Lower lobe of right lung (tissue), 2 donors: Measurements from ENCODE around the gene DNMT3B. TPM values are rescaled to one million over a fixed set of nuclear protein-coding genes. Genes with fewer than 3 reads are reported as not detected.
A peak's percentile ranks its signal among the peaks of the same experiment; 100 is the strongest.

Experiments used
- ATAC-seq, 2 donors: fragments of 200-7000 bp; cut with Tn5 transposase; one replicate each; pipeline ENCODE4 v1.9.1; 2020 to 2022; ENCODE audit warnings: mild to moderate bottlenecking in 2 of 2, moderate library complexity in 2 of 2
- DNase-seq: peaks from one replicate; pipeline ENCODE4 v3.0.0-alpha.2; 2020
- H3K27ac ChIP-seq: fragments of 200-600 bp; one replicate; pipeline ENCODE4 v1.8.0; 2022
- H3K27me3 ChIP-seq: fragments of 200-600 bp; one replicate; pipeline ENCODE4 v1.8.0; 2022; ENCODE audit warnings: low read depth
- H3K36me3 ChIP-seq: fragments of 200-600 bp; one replicate; pipeline ENCODE4 v1.8.0; 2022; ENCODE audit warnings: mild to moderate bottlenecking
- H3K4me1 ChIP-seq: fragments of 200-600 bp; one replicate; pipeline ENCODE4 v1.8.0; 2022
- H3K4me3 ChIP-seq: fragments of 200-600 bp; one replicate; pipeline ENCODE4 v1.8.0; 2022; ENCODE audit warnings: mild to moderate bottlenecking
- H3K9me3 ChIP-seq: fragments of 200-600 bp; one replicate; pipeline ENCODE4 v1.8.0; 2022
- intact Hi-C: fragments of 100-400 bp; cut with DNase I; formaldehyde crosslinking; loops from one replicate; pipeline ENCODE4 v1.11.0; 2022
- total RNA-seq: library from RNA; stranded (reverse); fragmentation: NEBNext Ultra II Directional; extraction: Animal tissue kit (Norgen Biotek cat#: 25700); gene quantifications from one replicate; pipeline ENCODE4 v1.2.1, GENCODE V29; 2021
- TF ChIP-seq, protein P1 (sequence below): fragments of 200-600 bp; IDR thresholded peaks from one replicate; pipeline ENCODE4 v1.8.0; 2022; ENCODE audit warnings: antibody characterized with exemption, mild to moderate bottlenecking
- donor health status: DM: no; HTN: yes; CAD: no; lungs with severe emphysema.

DNMT3B gene
- total RNA-seq, 1 donor from 2014 or later, result 1.1 TPM

DNA sequence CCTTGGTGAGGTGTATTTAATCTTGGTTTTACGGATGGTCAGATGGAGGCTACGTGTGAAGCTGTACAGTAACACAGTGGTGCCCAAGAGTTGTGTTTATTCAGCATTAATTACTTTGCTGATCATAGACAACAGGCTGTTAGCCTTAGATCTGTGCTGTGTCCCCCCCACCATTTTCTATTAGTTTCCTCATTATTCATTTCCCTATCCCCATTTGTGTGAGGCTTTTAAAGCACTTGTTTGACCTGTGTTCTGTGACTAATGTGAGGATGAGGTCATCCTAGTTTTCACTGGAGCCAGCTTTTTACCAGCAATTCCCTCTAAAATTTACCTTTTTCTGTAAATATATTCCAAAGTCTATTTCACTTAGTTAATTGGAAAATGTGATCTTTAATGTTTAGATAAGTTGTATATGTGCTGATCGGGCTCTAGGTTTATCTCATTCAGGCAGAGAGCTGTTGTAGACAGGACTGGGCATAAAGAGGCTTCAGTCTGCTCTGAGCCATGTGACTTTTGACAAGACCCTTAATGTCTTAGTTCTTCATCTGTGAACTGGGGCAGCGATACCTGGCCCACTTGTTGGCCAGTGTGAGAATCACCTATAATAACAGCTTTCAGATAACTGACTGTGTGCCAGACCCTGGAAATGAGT is 66.0 kb downstream of the DNMT3B start:
- no peaks in the 10 kb centered on the region for H3K9me3 ChIP-seq
- H3K27ac ChIP-seq, result no peak overlapping the region
- intact Hi-C loops, result no loop called here
- ATAC-seq (no peak), DNase-seq (no peak)
- no peak overlapping the region for H3K4me3 ChIP-seq
- TF ChIP-seq, protein P1, sequence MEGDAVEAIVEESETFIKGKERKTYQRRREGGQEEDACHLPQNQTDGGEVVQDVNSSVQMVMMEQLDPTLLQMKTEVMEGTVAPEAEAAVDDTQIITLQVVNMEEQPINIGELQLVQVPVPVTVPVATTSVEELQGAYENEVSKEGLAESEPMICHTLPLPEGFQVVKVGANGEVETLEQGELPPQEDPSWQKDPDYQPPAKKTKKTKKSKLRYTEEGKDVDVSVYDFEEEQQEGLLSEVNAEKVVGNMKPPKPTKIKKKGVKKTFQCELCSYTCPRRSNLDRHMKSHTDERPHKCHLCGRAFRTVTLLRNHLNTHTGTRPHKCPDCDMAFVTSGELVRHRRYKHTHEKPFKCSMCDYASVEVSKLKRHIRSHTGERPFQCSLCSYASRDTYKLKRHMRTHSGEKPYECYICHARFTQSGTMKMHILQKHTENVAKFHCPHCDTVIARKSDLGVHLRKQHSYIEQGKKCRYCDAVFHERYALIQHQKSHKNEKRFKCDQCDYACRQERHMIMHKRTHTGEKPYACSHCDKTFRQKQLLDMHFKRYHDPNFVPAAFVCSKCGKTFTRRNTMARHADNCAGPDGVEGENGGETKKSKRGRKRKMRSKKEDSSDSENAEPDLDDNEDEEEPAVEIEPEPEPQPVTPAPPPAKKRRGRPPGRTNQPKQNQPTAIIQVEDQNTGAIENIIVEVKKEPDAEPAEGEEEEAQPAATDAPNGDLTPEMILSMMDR, result no peak
- peaks cover 59% of the 10 kb centered on the region for H3K36me3 ChIP-seq
- peaks cover 49% of the 10 kb centered on the region for H3K4me1 ChIP-seq
- H3K27me3 ChIP-seq, result no peaks in the 10 kb centered on the region

DNA sequence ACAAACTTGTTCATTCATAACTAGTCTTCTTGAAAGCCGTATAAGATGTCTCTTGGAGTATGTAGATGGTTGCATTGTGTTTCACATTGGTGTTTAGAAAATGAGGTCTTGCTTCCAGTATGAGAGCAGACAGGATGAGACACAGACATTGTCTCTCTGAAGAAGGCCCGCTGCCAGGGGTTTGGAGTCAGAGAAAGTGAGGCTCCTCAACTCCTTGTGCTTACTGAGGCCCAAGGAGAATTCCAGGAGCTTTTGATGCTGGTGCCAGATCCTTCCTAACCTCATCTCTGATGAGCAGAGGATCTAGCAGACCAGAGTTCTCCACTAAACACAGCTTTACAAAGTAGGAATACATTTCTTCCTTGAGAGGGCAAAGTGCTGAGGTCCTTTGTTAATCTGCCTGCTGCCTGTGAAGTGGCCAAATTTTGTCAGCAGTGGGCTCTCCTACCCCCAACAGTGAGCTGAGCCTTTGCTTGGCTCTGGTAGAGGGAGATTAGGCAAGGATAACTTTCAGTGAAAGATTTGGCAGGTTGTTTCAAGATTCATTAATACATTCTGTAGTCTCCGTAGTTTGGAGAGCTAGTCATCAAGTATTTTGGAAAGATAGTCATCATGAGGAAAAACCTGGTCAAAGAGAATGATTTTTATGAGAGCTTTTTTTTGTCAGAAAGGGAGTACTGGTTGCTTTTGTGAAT is 67.3 kb downstream of the DNMT3B start:
- no peaks in the 10 kb centered on the region for H3K27me3 ChIP-seq
- intact Hi-C loops, result no loop called here
- H3K9me3 ChIP-seq, result no peaks in the 10 kb centered on the region
- no peak overlapping the region for H3K4me3 ChIP-seq
- no peak for ATAC-seq
- peaks cover 66% of the 10 kb centered on the region for H3K36me3 ChIP-seq
- TF ChIP-seq, protein P1, result no peak
- peaks cover 37% of the 10 kb centered on the region for H3K4me1 ChIP-seq
- no peak for DNase-seq
- H3K27ac ChIP-seq, result no peak overlapping the region

DNA sequence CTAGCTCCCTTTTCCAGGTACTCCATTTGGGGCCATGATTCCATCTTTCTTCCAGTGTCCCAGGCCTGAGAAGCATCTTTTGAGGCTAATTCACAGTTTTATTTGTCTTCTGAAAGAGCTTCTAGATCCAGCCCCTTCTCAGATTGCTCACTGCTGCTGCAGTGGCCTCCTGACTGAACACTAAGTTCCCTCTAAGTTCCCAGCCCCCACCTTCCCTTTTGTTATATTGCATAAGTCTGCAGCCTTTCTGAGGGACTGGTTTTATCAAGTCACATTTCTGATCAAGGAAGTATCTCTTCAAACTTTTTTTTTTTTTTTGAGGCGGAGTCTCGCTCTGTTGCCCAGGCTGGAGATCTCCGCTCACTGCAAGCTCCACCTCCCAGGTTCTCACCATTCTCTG is 68.3 kb downstream of the DNMT3B start:
- Histone ChIP-seq H3K4me3 (no peak overlapping the region), H3K4me1 (peaks cover 32% of the 10 kb centered on the region), H3K27ac (peak overlapping the region; percentile 59), H3K9me3 (no peaks in the 10 kb centered on the region), H3K36me3 (peaks cover 76% of the 10 kb centered on the region), H3K27me3 (no peaks in the 10 kb centered on the region)
- ATAC-seq (peak; percentile 86 to 93), DNase-seq (no peak)
- TF ChIP-seq, protein P1, result no peak
- intact Hi-C loops, result no loop called here

DNA sequence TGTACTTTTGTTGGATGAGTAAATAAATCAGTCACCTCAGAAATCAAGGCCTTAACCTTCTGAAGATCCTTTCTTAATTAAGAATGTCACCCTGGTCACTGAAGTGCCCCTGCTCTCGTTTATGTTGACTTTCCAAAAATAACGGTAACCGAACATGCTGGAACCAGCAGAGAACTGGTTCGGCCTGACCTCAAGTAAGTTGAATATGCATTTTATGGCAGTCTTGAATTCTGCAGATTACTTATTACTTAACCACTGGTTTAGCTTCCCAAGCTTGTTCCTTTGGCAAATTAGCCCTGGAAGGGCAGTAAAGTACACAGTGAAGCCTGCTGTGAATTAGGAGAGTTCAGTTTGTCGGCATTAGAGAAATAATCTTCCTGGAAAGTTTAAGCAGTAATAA is 69.8 kb downstream of the DNMT3B start:
- DNase-seq, result no peak
- peaks cover 32% of the 10 kb centered on the region for H3K4me1 ChIP-seq

GRCh38 chr20:32832664-32833063 is 70.5 kb downstream of the DNMT3B start:
- H3K9me3 ChIP-seq, result no peaks in the 10 kb centered on the region
- peaks cover 32% of the 10 kb centered on the region for H3K4me1 ChIP-seq
- peaks cover 76% of the 10 kb centered on the region for H3K36me3 ChIP-seq
- TF ChIP-seq, protein P1, result no peak
- DNase-seq, result no peak
- H3K4me3 ChIP-seq, result no peak overlapping the region
- no peak for ATAC-seq
- H3K27me3 ChIP-seq, result no peaks in the 10 kb centered on the region
- intact Hi-C loops, result no loop called here
- H3K27ac ChIP-seq, result no peak overlapping the region

More for the DNA sequence above, 69.8 kb downstream of the DNMT3B start:
- TF ChIP-seq, protein P1, result no peak
- no peaks in the 10 kb centered on the region for H3K9me3 ChIP-seq
- intact Hi-C loops, result no loop called here
- no peak overlapping the region for H3K4me3 ChIP-seq
- ATAC-seq, result peak in 1 of 2 donors; percentile 54
- H3K27me3 ChIP-seq, result no peaks in the 10 kb centered on the region
- peaks cover 76% of the 10 kb centered on the region for H3K36me3 ChIP-seq
- H3K27ac ChIP-seq, result no peak overlapping the region
